Measurements from ENCODE around the gene UBE2D2. TPM values are rescaled to one million over a fixed set of nuclear protein-coding genes. Genes with fewer than 3 reads are reported as not detected.

Gene UBE2D2
- total RNA-seq, 3 donors from 2014 or later, result 139 to 145 (median 140) TPM

GRCh38 chr5:139676406-139676805 lies 115.3 kb downstream of the UBE2D2 start:
- ATAC-seq (no peak), DNase-seq (peak in 1 of 3 donors; percentile 30)
- H3K4me3 ChIP-seq, result no peak overlapping the region
- no peaks in the 10 kb centered on the region for H3K36me3 ChIP-seq (ENCODE audit: low read depth)
- intact Hi-C loops (cut with DNase I, micrococcal nuclease), result no loop called here
- H3K4me1 ChIP-seq (ENCODE audit: low read depth), result peaks cover 3% of the 10 kb centered on the region
- no peak for TF ChIP-seq CTCF (IDR thresholded peaks at IDR 0.05)
- H3K9me3 ChIP-seq, result no peaks in the 10 kb centered on the region

- no peak for TF ChIP-seq CTCF (IDR thresholded peaks at IDR 0.05)
- intact Hi-C loops (cut with DNase I, micrococcal nuclease), result no loop called here
- ATAC-seq (no peak), DNase-seq (peak in 1 of 3 donors; percentile 46)
- peaks cover 3% of the 10 kb centered on the region for H3K4me1 ChIP-seq (ENCODE audit: low read depth)
- H3K4me3 ChIP-seq, result no peak overlapping the region
- no peaks in the 10 kb centered on the region for H3K36me3 ChIP-seq (ENCODE audit: low read depth)
- H3K9me3 ChIP-seq, result no peaks in the 10 kb centered on the region
Measured at GRCh38 chr5:139676951-139677735, 116.0 kb downstream of the UBE2D2 start.

Other genes starting within 250 kb of the UBE2D2 start
- gene PAIP2, start 219.5 kb upstream of the UBE2D2 start, total RNA-seq, result 10 to 100 TPM; 42.1 to 85.1 (median 44.5) TPM
- gene SLC23A1, start 178.0 kb upstream of the UBE2D2 start, total RNA-seq, result 1 to 10 TPM; 2.5 to 9.0 (median 5.1) TPM
- 10 to 100 TPM in 2 of 3 donors, 1 to 10 TPM in 1; 5.6 to 23.7 (median 10.2) TPM for gene MZB1, start 171.4 kb upstream of the UBE2D2 start, total RNA-seq
- gene PROB1, start 166.2 kb upstream of the UBE2D2 start, total RNA-seq, result under 1 TPM; 0.58 to 0.98 (median 0.94) TPM
- 1 to 10 TPM; 3.0 to 4.5 (median 3.4) TPM for gene SPATA24, start 157.2 kb upstream of the UBE2D2 start, total RNA-seq
- 10 to 100 TPM in 1 of 3 donors, 1 to 10 TPM in 2; 4.2 to 10.3 (median 5.1) TPM for gene DNAJC18, start 121.8 kb upstream of the UBE2D2 start, total RNA-seq
- 1 to 10 TPM; 3.4 to 8.5 (median 7.9) TPM for gene ECSCR, start 98.6 kb upstream of the UBE2D2 start, total RNA-seq
- gene SMIM33, start 90.3 kb upstream of the UBE2D2 start, total RNA-seq, result 1 to 10 TPM; 1.8 to 5.2 (median 2.8) TPM
- gene STING1, start 78.6 kb upstream of the UBE2D2 start, total RNA-seq, result 10 to 100 TPM; 27.0 to 63.3 (median 31.1) TPM
- gene CXXC5, start 87.0 kb downstream of the UBE2D2 start, total RNA-seq, result 10 to 100 TPM; 28.1 to 31.0 (median 28.3) TPM
- gene PSD2, start 234.5 kb downstream of the UBE2D2 start, total RNA-seq, result under 1 TPM in 2 of 3 donors, not detected in 1; 0.07 to 0.25 TPM